RWPE1 (cell line): ENCODE measurements around the gene GJC1.

Experiments used
- CTCF ChIA-PET: fragments of 350-600 bp; sonication (Branson Sonifier 250); formaldehyde crosslinking; extraction: SDS; loops from one replicate; lab custom pipeline; 2021; lab: Yijun Ruan, JAX
- POLR2A ChIA-PET: fragments of 400-600 bp; formaldehyde crosslinking; extraction: SDS; loops from one replicate; lab custom pipeline; 2020; ENCODE audit warnings: antibody characterized with exemption; ENCODE audit not compliant: low non-redundant PET; lab: Yijun Ruan, JAX
- DNase-seq: peaks from one replicate; pipeline ENCODE4 v3.0.0; 2012; ENCODE audit warnings: low spot score
- H3K27ac ChIP-seq: fragments of 450-650 bp; 2 replicates; pipeline ENCODE4 v1.5.1; 2017
- CTCF ChIP-seq: fragments of 450-650 bp; conservative IDR thresholded peaks from 2 replicates; pipeline ENCODE4 v1.5.1; 2017; ENCODE audit warnings: low read depth, mild to moderate bottlenecking

The GJC1 gene

GRCh38 chr17:44777394-44778348 lies 52.4 kb downstream of the GJC1 start:
- ChIA-PET CTCF (interaction anchor here (0.6 to 8.0 kb wide), 6 partner anchors 18 to 358 kb away, joined by 4 to 94 read pairs (median 11); partner anchors contain the start of gene ACBD4), POLR2A (interaction anchor here (0.7 kb wide), 1 partner anchor 965 kb away, joined by 8 read pairs; no protein-coding TSS in a partner anchor)
- H3K27ac ChIP-seq: no peak overlapping the region
- DNase-seq: no peak
- no peak for TF ChIP-seq CTCF

- ChIA-PET CTCF (interaction anchor here (0.6 to 8.0 kb wide), 4 partner anchors 88 to 358 kb away, joined by 3 to 94 read pairs (median 15); partner anchors contain the start of gene ACBD4), POLR2A (no interaction called here)
- no peak for TF ChIP-seq CTCF
- DNase-seq: no peak
- no peak overlapping the region; the same call in 1 of the 2 replicates for H3K27ac ChIP-seq
Measured at GRCh38 chr17:44776628-44777393, 53.3 kb downstream of the GJC1 start.

- TF ChIP-seq CTCF: no peak
- H3K27ac ChIP-seq: peak overlapping the region; percentile 72
- POLR2A ChIA-PET: no interaction called here
- no peak for DNase-seq
- CTCF ChIA-PET: interaction anchor here (0.6 to 8.0 kb wide), 7 partner anchors 45 to 359 kb away, joined by 3 to 94 read pairs (median 4); partner anchors contain the start of gene ACBD4
Measured at GRCh38 chr17:44775838-44776621, 54.1 kb downstream of the GJC1 start.

GRCh38 chr17:44775136-44775837 lies 54.8 kb downstream of the GJC1 start:
- peak; percentile 99 for DNase-seq
- H3K27ac ChIP-seq: peak overlapping the region; percentile 72
- ChIA-PET CTCF (interaction anchor here (0.6 to 8.0 kb wide), 13 partner anchors 11 to 356 kb away, joined by 3 to 94 read pairs (median 4); partner anchors contain the start of gene EFTUD2), POLR2A (no interaction called here)
- TF ChIP-seq CTCF: peak; percentile 75

- ChIA-PET CTCF (interaction anchor here (0.6 to 8.0 kb wide), 15 partner anchors 10 to 357 kb away, joined by 3 to 94 read pairs (median 4); partner anchors contain the start of genes EFTUD2 and HIGD1B), POLR2A (no interaction called here)
- H3K27ac ChIP-seq: peak overlapping the region; percentile 72
- peak; percentile 94 for DNase-seq
- TF ChIP-seq CTCF: peak; percentile 98
Measured at GRCh38 chr17:44774271-44775135, 55.6 kb downstream of the GJC1 start.
